Smooth muscle cell (in vitro differentiated cells): ENCODE results near the gene NRP1. TPM values are rescaled to one million over a fixed set of nuclear protein-coding genes. Genes with fewer than 3 reads are reported as not detected.

Experiments used
- DNase-seq: peaks from one replicate; lab custom pipeline; 2025; ENCODE audit not compliant: unreplicated experiment; lab: John Stamatoyannopoulos, UW
- H2AFZ ChIP-seq: fragments of 200-600 bp; sonication (generic); 2 replicates; pipeline ENCODE4 v1.6.0; 2016; ENCODE audit warnings: antibody characterized with exemption, low read depth, mild to moderate bottlenecking
- H3F3A ChIP-seq: fragments of 200-600 bp; sonication (generic); 2 replicates; pipeline ENCODE4 v1.6.0; 2017; ENCODE audit warnings: antibody characterized with exemption, low read depth
- H3K27ac ChIP-seq: fragments of 200-600 bp; sonication (generic); 2 replicates; pipeline ENCODE4 v1.5.1; 2016; ENCODE audit warnings: low read depth, mild to moderate bottlenecking
- H3K27me3 ChIP-seq: fragments of 200-600 bp; sonication (generic); 2 replicates; pipeline ENCODE4 v1.6.1; 2016; ENCODE audit warnings: low read depth, mild to moderate bottlenecking
- H3K36me3 ChIP-seq: fragments of 200-600 bp; sonication (generic); 2 replicates; pipeline ENCODE4 v1.5.1; 2016; ENCODE audit warnings: low read depth
- H3K4me1 ChIP-seq: fragments of 200-600 bp; sonication (generic); 2 replicates; pipeline ENCODE4 v1.5.1; 2016; ENCODE audit warnings: low read depth
- H3K4me2 ChIP-seq: fragments of 200-600 bp; sonication (generic); 2 replicates; pipeline ENCODE4 v1.6.0; 2016; ENCODE audit warnings: mild to moderate bottlenecking
- H3K4me3 ChIP-seq: fragments of 200-600 bp; sonication (generic); 2 replicates; pipeline ENCODE4 v1.5.1; 2016; ENCODE audit warnings: mild to moderate bottlenecking
- H3K79me2 ChIP-seq: fragments of 200-600 bp; sonication (generic); 2 replicates; pipeline ENCODE4 v1.6.0; 2016; ENCODE audit warnings: low read depth, mild to moderate bottlenecking
- H3K9ac ChIP-seq: fragments of 200-600 bp; sonication (generic); 2 replicates; pipeline ENCODE4 v1.6.0; 2016; ENCODE audit warnings: low read depth
- H3K9me3 ChIP-seq: fragments of 200-600 bp; sonication (generic); replicated peaks from 2 replicates; pipeline ENCODE4 v1.5.1; 2016; ENCODE audit warnings: low read depth
- H4K20me1 ChIP-seq: fragments of 200-600 bp; sonication (generic); 2 replicates; pipeline ENCODE4 v1.6.0; 2016; ENCODE audit warnings: low read depth
- WGBS: methylation state at CpG from one replicate; pipeline ENCODE4 v1.1.7; 2016; ENCODE audit warnings: low lambda C conversion rate; 5-methylcytosine and 5-hydroxymethylcytosine counted together
- polyA plus RNA-seq: library from polyadenylated mRNA; unstranded; fragments of >200 nt; fragmentation: Nextera tagmentation; extraction: Ambion mirVana; gene quantifications from 2 replicates; pipeline ENCODE4 v1.2.1, GENCODE V29; 2016
- total RNA-seq: library from RNA; depleted of rRNA; stranded (reverse); fragments of >200 nt; gene quantifications from 2 replicates; pipeline ENCODE4 v1.2.3, GENCODE V29; 2014
- TF ChIP-seq, protein P1 (sequence below): fragments of 200-600 bp; sonication (generic); IDR thresholded peaks from 2 replicates; pipeline ENCODE4 v1.5.1; 2017; ENCODE audit warnings: borderline replicate concordance, mild to moderate bottlenecking, antibody characterized with exemption; ENCODE audit not compliant: insufficient read depth, poor library complexity, severe bottlenecking

Gene NRP1
- total and polyA plus RNA-seq, 2 experiments from 2014 or later, result 74.8 to 80.4 TPM

GRCh38 chr10:33347211-33347610, 12.7 kb upstream of the NRP1 start:
- Histone ChIP-seq H3K27me3 (no peaks in the 10 kb centered on the region), H4K20me1 (no peaks in the 10 kb centered on the region), H3K9me3 (no peaks in the 10 kb centered on the region), H3K36me3 (no peaks in the 10 kb centered on the region), H3K4me2 (peak overlapping the region; percentile 63), H2AFZ (peak overlapping the region; percentile 33), H3K4me1 (no peaks in the 10 kb centered on the region), H3F3A (no peaks in the 10 kb centered on the region), H3K27ac (peak overlapping the region; percentile 33), H3K9ac (no peak overlapping the region), H3K4me3 (no peak overlapping the region), H3K79me2 (no peaks in the 10 kb centered on the region)
- no peak for DNase-seq
- WGBS, result 31% methylated on average over 2 of the region's 2 CpGs
- TF ChIP-seq, protein P1, sequence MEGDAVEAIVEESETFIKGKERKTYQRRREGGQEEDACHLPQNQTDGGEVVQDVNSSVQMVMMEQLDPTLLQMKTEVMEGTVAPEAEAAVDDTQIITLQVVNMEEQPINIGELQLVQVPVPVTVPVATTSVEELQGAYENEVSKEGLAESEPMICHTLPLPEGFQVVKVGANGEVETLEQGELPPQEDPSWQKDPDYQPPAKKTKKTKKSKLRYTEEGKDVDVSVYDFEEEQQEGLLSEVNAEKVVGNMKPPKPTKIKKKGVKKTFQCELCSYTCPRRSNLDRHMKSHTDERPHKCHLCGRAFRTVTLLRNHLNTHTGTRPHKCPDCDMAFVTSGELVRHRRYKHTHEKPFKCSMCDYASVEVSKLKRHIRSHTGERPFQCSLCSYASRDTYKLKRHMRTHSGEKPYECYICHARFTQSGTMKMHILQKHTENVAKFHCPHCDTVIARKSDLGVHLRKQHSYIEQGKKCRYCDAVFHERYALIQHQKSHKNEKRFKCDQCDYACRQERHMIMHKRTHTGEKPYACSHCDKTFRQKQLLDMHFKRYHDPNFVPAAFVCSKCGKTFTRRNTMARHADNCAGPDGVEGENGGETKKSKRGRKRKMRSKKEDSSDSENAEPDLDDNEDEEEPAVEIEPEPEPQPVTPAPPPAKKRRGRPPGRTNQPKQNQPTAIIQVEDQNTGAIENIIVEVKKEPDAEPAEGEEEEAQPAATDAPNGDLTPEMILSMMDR, result no peak

GRCh38 chr10:33345236-33345635, 10.8 kb upstream of the NRP1 start:
- Histone ChIP-seq H2AFZ (no peak overlapping the region), H3K4me1 (no peaks in the 10 kb centered on the region), H4K20me1 (no peaks in the 10 kb centered on the region), H3K9me3 (no peaks in the 10 kb centered on the region), H3K36me3 (no peaks in the 10 kb centered on the region), H3K4me3 (no peak overlapping the region), H3K27me3 (no peaks in the 10 kb centered on the region), H3K9ac (no peak overlapping the region), H3F3A (no peaks in the 10 kb centered on the region), H3K27ac (no peak overlapping the region), H3K79me2 (no peaks in the 10 kb centered on the region), H3K4me2 (no peak overlapping the region)
- WGBS, result 89% methylated on average over 5 of the region's 5 CpGs
- TF ChIP-seq, protein P1, result no peak
- no peak for DNase-seq

DNA sequence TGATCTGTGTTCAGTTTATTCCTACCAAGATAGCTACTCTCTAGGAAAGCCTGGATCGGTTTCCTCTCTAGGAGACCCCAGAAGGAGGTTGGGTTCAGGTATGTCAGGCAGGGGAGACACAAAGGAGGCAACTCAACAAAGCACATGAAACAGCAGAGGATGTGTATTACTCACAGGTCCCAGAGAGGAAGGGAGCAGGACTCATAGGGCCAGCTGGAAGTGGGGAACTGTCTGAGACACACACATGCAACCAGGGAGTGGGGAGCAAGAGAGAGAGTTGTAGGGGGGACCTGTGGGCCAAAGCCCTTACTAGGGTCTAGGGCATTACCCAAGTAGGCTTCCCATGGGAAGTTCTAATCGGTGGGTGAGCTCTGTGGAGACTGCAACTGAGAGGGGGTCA, 10.2 kb upstream of the NRP1 start:
- Histone ChIP-seq H3K4me1 (no peaks in the 10 kb centered on the region), H3K27ac (no peak overlapping the region), H3K9ac (no peak overlapping the region), H2AFZ (no peak overlapping the region), H3K4me3 (no peak overlapping the region), H3K27me3 (no peaks in the 10 kb centered on the region), H3K9me3 (no peaks in the 10 kb centered on the region), H4K20me1 (no peaks in the 10 kb centered on the region), H3K4me2 (no peak overlapping the region), H3K79me2 (no peaks in the 10 kb centered on the region), H3F3A (no peaks in the 10 kb centered on the region), H3K36me3 (no peaks in the 10 kb centered on the region)
- 98% methylated on average over 2 of the region's 2 CpGs for WGBS
- TF ChIP-seq, protein P1, result no peak
- no peak for DNase-seq

DNA sequence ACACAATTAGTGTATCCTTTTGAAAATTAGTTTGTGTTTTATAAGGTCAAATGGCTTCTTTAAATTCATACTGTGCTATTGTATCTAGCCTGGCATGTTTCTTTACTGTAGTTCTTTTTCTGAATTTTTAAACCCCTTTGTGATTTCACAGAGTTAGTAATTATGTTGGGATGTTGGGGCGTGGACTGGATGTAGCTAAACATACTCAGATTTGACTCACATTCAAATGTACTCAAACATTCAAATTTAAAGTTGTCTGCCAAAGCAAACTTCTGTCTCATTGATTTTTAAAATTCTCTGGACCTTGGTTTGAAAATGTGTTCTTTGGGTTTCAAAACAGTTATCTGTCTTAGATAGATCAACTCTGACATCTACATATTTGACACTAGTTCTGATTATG, 7.2 kb upstream of the NRP1 start:
- WGBS, result 89% methylated on average over 1 of the region's 1 CpG
- no peak overlapping the region for H3K27ac ChIP-seq
- no peak for DNase-seq
- no peak overlapping the region for H2AFZ ChIP-seq
- H3F3A ChIP-seq, result no peaks in the 10 kb centered on the region
- H3K9ac ChIP-seq, result no peak overlapping the region
- no peaks in the 10 kb centered on the region for H4K20me1 ChIP-seq
- no peaks in the 10 kb centered on the region for H3K9me3 ChIP-seq
- no peaks in the 10 kb centered on the region for H3K79me2 ChIP-seq
- peak overlapping the region; percentile 44 for H3K4me2 ChIP-seq
- TF ChIP-seq, protein P1, result no peak
- no peaks in the 10 kb centered on the region for H3K27me3 ChIP-seq
- H3K4me1 ChIP-seq, result no peaks in the 10 kb centered on the region
- no peak overlapping the region for H3K4me3 ChIP-seq
- no peaks in the 10 kb centered on the region for H3K36me3 ChIP-seq
